Measurements from ENCODE around the gene NFE2L1. TPM values are rescaled to one million over a fixed set of nuclear protein-coding genes. Genes with fewer than 3 reads are reported as not detected.

The NFE2L1 gene
- polyA plus RNA-seq, 4 donors, result 194 to 248 (median 221) TPM

DNA sequence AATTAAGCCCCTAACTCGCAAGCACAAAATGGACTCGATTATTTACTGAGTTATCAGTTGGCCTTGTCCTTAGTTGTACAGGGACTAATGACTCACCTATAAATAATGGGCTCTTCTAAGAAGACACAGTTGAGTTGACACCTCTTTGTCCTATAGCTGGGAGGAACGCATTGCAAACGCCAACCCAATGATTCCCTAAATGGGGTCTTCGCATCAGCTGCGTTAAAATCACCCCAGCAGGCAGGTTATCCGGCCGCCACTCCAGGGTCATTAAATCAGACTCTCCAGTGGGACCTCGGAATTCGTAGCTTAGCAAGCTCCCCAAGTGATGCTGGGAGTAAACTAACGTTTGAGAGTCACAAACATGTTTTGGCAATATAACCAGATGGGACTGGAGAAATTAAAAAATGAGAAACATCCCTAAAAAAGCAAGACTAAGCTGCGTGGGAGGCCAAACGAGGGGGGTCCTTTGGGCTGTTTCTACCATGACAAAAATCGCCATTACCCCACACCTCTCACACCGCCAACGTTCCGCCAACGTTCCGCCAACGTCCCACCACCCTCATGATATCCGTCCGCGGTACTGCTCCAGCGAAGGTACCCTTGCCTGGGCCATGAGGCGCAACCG is 932 bp upstream of the NFE2L1 start:
- no peak for DNase-seq (ENCODE audit: low read depth in 4 of 4, low spot score in 3 of 4)

DNA sequence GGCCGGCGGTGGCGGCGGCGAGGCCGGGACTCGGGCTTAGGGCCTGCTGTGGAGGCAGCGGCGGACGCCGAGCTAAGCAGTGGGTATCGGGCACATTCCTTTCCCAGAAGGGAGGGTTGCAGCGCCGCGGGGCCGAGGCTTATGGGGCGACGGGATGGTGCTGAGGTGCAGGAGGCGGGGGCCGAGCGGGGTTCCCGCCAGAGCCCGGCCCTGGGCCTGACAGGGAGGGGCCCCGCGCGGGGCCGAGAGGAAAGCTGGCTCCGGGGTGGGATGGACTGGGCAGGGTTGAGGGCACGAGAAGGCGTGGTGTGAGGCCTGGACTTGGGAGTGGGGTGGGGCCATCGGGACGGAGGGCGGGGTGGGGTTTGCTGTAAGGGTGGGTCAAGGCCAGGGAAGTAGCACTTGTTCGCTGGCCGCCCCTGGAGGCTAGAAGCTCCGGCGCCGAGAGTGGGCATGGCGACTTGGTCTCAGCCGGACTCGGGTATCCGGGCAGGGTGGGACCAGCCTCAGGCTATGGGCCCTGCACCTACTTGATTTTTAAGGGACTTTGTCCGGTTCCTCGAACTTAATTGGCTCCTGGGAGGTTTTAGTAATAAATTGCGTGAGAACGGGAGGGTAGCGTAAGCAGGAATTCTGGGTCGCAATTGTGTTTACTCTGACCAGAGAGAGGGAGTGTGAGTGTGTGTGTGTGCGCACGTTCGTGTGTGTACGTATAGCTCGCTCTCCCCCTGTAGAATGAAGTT is 396 bp downstream of the NFE2L1 start:
- DNase-seq (ENCODE audit: low read depth in 4 of 4, low spot score in 3 of 4), result no peak

DNA sequence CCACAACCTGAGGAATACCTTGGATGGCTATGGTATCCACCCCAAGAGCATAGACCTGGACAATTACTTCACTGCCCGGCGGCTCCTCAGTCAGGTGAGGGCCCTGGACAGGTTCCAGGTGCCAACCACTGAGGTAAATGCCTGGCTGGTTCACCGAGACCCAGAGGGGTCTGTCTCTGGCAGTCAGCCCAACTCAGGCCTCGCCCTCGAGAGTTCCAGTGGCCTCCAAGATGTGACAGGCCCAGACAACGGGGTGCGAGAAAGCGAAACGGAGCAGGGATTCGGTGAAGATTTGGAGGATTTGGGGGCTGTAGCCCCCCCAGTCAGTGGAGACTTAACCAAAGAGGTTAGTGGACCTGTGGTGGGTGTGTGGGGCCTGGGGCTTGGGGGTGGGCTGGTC is 3.1 kb downstream of the NFE2L1 start:
- no peak for DNase-seq (ENCODE audit: low read depth in 4 of 4, low spot score in 3 of 4)

DNA sequence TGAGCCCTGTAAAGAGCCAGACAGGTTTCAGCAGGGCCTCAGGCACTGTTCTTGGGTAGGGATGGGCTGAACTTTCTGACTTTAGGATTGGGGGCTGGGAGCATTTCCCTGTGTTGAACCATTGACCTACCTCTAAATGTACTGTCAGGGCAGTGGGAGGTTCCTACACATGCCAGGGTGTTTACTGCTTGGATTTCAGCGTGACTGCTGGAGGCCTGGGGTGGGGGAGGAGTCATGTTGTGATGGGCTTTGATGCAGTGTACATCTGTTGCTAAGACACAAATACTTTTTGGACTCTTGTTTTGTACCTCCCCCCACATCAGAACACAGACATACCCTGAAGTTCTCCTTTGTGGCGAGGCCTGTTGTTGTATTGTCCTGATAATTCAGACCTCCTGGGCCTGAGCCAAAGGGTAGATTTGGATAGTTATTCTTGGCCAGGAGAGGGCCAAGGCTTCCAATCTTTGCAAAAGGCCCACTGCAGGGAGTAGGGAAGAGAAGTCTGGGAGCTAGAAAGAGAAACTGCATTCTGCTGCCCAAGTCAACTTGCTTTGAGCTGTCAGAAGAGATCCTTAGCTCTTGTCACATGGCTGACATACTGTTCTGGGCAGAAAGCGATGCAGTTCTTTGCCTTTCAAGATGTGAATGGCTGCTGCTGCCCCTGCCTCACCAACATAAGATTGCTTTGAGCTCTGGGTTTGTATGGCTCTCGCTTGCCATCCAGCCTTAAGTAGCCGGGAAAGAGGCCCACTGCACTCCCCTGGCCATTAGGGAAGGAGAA is 3.7 kb downstream of the NFE2L1 start:
- no peak for DNase-seq (ENCODE audit: low read depth in 4 of 4, low spot score in 3 of 4)

DNA sequence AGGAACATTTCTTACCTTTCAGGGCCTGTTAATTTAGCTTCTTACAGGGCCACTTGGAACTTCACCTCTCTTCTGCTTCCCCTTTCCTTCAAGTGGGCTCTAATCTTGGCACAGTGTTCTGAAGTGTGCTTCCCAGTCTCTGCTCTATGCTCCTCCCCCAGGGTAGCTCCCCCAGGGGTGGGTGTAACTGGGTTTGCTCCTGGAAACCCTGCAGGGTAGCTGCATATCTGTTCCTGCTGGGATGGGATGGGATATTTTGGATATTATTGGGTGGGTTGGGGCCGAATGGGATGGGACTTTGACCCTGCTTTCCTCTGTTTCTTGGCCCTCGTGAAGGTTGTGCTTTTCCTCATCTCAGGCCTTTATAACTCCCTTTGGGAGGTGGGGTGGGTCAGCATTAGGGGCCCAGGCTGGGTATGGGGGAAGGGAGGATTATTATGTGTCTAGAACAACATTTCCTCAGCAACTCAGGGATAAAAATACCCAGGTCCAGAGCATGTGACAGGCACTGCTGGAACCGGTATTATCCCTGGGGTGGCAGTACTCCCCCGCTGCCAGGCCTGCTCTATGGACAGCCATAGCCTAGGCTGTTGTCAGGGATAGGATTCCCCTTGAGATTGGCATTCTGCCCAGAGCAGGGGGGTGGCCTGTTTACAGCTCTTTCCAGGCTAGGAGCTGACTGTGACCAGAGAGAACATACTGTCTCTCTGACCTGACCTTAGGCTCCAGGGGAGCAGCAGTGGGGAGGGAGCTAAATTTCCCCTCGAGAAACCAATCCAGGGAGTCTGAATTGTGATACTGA is 5.0 kb downstream of the NFE2L1 start:
- peak in 2 of 4 donors; percentile 62 to 65 for DNase-seq (ENCODE audit: low read depth in 4 of 4, low spot score in 3 of 4)

DNA sequence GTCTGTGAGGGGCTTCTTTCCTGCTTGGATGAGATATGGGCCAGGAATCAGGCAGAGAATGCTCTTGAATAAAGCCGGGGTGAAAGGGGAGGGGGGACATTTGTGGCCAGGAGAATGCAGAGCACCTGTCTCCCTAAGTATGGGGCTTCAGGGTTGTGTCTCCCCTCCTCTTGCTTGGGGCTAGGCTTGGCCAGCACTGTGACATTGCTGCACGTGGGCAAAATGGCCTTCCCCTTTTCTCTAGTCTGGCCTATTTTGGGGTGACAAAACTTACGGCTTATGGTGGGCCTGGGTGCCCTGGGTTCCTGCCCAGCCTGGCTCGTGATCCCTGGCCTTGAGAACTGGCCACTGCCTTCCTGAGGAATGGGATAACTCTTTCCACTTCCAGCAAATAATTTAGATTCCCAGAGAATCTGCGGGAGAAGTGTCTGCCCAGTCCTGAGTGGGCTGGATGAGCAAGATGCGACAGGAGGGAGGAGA is 5.6 kb downstream of the NFE2L1 start:
- DNase-seq (ENCODE audit: low read depth in 4 of 4, low spot score in 3 of 4), result no peak

DNA sequence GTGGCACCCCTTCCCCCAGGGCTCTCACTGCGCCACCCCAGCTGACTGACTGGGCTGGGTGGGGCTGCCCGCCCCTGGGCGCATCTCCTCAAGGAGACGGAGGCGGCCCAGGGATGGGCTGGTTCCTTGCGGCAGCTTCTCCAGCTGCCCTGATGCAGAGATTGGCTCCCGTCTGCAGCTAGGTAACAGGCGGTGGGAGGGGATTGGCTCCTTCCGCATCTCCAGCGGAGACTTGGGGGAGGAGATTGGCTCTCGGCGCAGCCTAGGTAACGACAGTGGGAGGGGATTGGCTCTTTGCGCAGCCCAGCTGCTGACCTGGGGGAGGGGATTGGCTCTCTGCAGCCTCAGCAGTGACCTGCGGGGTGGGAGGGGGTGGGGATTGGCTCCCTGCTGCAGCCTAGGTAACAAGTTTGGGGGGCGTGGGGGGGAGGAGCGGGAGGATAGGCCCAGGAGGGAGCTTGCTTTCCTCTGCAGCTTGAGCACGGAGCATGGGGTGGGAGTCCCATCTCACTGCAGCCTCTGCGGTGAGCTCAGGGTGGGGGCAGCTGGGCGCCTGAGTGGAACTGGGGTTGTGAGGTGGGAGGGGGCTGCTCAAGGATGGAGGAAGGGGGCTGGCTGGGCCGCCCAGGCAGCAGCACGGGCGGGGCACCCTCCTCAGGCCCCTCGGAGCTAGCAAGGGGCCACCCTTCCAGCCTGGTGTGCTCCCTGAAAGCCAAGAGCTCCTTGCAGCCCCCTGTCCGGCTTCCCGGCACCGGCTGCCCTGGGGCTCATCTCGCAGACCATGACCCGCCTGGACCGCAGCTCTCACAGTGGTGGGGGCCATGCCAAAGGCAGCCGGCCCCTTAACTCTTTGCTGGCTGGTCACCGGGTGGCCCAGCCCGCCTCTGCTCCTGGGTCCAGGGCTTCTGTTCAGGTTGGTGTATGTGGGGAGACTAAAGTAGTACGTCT is 6.4 kb downstream of the NFE2L1 start:
- DNase-seq (ENCODE audit: low read depth in 4 of 4, low spot score in 3 of 4), result peak in 3 of 4 donors; percentile 77 to 90 (median 81)

DNA sequence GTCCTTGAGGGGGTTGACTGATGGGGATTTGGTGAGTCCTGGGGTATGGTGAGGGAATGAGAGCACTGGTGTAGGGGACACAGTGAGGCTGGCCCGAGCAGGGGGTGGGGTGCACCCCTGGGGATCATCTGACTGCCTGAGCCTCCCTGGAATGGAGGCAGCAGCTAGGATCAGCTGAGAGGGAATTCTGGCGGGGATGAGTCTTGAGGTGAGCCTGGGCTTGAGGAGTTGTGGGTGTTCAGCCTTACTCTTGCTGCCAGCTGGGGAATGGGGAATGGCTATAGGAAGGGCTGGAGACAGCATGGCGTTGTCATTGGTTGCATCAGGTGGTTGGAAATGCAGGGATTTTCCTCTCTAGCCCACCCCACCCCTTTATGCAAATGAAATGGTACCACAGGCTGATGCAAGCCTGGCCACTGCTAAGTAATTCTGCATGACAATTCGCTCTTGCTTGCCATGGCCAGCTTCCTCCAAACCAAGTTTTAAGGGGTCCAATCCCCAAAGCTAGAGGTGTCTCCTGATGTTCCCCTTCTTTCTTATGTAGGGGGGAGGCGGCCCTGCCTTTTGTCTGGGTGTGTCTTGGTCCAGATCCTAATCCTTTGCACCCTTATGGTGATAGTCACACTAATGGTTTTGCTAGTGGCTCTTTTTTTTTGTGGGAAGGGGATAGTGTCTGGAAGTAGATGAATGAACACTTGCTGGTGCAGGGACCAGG is 7.5 kb downstream of the NFE2L1 start:
- DNase-seq (ENCODE audit: low read depth in 4 of 4, low spot score in 3 of 4), result no peak

DNA sequence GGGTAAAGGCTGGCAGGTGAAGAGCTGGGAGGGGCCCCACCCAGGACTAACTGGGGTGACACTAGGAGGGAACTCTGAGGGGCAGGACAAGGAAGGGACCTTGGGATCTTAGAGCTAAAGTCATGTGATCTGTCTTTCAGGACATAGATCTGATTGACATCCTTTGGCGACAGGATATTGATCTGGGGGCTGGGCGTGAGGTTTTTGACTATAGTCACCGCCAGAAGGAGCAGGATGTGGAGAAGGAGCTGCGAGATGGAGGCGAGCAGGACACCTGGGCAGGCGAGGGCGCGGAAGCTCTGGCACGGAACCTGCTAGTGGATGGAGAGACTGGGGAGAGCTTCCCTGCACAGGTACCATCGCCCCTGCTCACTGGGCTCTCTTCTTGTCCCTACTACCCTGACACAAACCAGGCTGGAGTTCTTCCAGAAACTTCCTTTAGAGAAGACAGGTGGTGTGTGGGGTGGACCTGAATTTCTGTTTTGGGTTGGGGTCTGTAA is 8.1 kb downstream of the NFE2L1 start:
- no peak for DNase-seq (ENCODE audit: low read depth in 4 of 4, low spot score in 3 of 4)

DNA sequence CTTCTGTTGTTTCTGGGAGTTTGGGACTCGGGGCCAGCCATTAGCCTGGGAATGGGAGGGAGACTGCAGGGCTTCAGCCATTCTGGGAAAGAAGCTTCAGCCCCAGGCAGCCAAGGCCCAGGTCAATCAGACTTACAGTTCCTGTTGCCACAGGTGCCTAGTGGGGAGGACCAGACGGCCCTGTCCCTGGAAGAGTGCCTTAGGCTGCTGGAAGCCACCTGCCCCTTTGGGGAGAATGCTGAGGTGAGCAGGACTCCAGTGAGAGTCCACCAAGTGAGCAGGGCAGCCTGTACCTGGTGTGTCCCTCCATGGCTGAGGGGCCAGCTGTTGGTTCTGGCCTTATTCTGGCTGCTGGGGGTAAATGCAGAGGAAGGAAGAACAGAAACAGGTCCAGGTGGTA is 8.7 kb downstream of the NFE2L1 start:
- DNase-seq (ENCODE audit: low read depth in 4 of 4, low spot score in 3 of 4), result no peak

DNA sequence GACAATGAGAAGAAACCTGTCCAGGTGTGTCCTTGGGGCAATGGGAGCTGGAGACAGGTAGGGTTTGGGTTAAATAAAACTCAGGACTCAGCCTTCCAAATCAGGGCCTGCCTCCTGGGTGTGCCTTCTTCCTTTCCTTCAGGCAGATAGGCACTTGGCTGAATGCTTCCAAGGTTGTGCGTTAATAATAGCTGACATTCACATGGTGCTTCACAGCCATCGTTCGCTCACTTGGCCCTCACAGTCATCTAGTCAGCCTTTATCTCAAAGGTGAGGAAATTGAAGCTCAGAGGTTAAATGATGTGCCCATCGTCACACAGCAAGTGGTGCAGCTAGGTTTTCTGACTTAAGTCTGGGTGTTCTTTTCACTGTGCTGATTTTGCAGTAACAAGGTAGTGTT is 9.5 kb downstream of the NFE2L1 start:
- DNase-seq (ENCODE audit: low read depth in 4 of 4, low spot score in 3 of 4), result no peak

DNA sequence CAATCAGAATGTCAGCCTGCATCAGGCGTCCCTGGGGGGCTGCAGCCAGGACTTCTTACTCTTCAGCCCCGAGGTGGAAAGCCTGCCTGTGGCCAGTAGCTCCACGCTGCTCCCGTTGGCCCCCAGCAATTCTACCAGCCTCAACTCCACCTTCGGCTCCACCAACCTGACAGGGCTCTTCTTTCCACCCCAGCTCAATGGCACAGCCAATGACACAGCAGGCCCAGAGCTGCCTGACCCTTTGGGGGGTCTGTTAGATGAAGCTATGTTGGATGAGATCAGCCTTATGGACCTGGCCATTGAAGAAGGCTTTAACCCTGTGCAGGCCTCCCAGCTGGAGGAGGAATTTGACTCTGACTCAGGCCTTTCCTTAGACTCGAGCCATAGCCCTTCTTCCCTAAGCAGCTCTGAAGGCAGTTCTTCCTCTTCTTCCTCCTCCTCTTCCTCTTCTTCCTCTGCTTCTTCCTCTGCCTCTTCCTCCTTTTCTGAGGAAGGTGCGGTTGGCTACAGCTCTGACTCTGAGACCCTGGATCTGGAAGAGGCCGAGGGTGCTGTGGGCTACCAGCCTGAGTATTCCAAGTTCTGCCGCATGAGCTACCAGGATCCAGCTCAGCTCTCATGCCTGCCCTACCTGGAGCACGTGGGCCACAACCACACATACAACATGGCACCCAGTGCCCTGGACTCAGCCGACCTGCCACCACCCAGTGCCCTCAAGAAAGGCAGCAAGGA is 10.4 kb downstream of the NFE2L1 start:
- DNase-seq (ENCODE audit: low read depth in 4 of 4, low spot score in 3 of 4), result no peak

DNA sequence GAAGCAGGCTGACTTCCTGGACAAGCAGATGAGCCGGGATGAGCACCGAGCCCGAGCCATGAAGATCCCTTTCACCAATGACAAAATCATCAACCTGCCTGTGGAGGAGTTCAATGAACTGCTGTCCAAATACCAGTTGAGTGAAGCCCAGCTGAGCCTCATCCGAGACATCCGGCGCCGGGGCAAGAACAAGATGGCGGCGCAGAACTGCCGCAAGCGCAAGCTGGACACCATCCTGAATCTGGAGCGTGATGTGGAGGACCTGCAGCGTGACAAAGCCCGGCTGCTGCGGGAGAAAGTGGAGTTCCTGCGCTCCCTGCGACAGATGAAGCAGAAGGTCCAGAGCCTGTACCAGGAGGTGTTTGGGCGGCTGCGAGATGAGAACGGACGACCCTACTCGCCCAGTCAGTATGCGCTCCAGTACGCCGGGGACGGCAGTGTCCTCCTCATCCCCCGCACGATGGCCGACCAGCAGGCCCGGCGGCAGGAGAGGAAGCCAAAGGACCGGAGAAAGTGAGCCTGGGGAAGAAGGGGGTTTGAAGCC is 11.0 kb downstream of the NFE2L1 start:
- no peak for DNase-seq (ENCODE audit: low read depth in 4 of 4, low spot score in 3 of 4)

DNA sequence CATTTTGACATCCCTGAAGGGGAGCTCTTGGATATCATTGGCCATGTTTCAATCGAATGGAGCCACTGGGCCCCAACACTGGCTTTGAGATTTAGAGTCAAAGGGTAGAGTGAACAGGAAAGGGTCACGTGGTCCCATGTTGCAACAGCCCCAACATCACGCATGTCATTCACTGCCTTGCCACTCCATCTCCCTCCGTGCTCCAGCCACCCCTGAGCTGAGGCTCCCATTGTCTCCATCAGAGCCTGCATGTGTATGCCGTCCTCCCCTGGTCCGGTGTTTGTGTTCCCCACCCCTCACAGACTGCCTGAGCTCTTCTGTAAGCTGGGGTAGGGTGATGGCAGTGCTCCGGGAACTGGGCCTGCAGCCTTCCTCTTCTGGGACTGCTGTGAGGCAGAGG is 12.1 kb downstream of the NFE2L1 start:
- DNase-seq (ENCODE audit: low read depth in 4 of 4, low spot score in 3 of 4), result no peak

DNA sequence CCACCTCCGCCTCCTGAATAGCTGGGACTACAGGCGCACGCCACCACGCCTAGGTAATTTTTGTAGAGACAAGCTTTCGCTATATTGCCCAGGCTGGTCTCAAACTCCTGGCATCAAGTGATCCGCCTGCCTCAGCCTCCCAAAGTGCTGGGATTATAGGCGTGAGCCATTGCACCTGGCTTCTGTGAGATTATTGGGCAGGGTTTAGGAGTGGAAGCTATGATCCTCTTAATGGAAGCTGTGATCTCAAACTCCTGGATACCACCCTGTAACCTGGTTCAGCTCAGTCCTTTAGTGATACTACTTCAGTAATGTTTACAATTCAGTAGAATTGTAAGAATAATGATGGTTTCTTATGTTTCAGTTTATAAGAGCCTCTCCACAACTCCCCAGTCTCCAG is 14.1 kb downstream of the NFE2L1 start:
- no peak for DNase-seq (ENCODE audit: low read depth in 4 of 4, low spot score in 3 of 4)

DNA sequence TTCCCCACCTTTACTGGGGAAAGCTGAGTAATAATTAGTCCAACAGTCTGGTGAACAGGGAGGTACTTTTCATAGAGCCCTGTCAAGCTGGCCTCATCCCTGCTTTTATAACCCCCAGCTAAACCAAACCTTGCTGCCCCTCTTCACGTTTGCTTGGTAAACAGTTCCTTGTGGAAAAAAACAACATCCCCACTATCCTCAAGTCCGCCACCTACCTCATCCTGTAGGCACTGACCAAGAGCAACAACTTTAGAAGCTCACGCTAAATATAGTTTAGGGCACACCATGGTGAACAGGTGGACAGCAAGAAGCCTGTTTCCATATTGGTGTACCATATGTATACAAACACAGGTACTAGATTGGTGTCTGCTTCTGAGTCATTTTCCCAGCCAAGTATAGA is 16.5 kb downstream of the NFE2L1 start:
- DNase-seq (ENCODE audit: low read depth in 4 of 4, low spot score in 3 of 4), result no peak

DNA sequence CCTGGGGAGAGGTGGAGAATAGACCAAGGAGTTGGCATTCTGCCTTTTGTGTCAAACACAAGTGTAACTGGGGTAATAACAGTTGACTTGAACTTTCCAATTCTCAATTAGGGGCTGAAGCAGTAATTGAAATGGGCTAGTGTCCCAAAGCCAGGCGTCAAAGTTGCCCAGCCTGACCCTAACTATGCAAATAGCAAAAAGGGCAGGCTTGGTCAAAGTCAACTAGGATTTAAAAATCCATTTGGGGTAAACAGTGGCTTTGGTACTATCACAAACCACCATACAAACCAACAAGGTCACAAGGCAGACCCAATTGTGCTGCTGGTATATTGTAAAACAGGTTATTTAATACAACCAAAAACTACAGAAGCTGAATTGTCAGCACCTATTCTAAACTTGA is 18.0 kb downstream of the NFE2L1 start:
- DNase-seq (ENCODE audit: low read depth in 4 of 4, low spot score in 3 of 4), result no peak

DNA sequence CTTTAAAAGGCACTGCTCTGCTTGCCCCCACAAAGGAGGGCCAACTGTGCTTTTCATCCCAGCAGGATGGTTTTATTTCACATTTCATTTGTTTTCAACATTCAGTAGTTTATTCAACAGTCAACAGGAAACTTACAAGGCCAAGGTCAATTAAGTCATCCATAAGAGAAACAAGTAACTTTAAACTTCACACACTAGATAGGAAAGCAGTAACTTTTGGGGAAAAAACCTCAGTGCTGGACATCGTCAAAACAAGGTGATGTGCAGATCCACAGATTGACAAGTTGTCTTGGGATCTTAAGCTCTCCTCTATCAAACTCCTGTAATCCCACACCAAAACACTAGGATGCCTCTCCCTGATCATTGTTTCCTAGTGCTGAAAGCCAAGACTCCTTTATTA is 18.5 kb downstream of the NFE2L1 start:
- DNase-seq (ENCODE audit: low read depth in 4 of 4, low spot score in 3 of 4), result no peak

Data from left renal pelvis (tissue), 4 donors.